Glutamatergic neuron (in vitro differentiated cells): ENCODE data around the gene LRRN2. TPM values are rescaled to one million over a fixed set of nuclear protein-coding genes. Genes with fewer than 3 reads are reported as not detected.

ENCODE experiments used
- DNase-seq: peaks from one replicate; pipeline ENCODE4 v3.0.0; 2022
- H3K27ac Mint-ChIP-seq: one replicate; pipeline ENCODE4 v1.8.0; 2020; ENCODE audit warnings: mild to moderate bottlenecking, mixed read lengths, inconsistent platforms; ENCODE audit not compliant: unreplicated experiment
- H3K27me3 Mint-ChIP-seq: one replicate; pipeline ENCODE4 v1.8.0; 2020; ENCODE audit warnings: mild to moderate bottlenecking, moderate library complexity, mixed read lengths, inconsistent platforms; ENCODE audit not compliant: unreplicated experiment
- H3K36me3 Mint-ChIP-seq: one replicate; pipeline ENCODE4 v1.8.0; 2020; ENCODE audit warnings: mild to moderate bottlenecking, mixed read lengths, inconsistent platforms; ENCODE audit not compliant: unreplicated experiment
- H3K4me1 Mint-ChIP-seq: one replicate; pipeline ENCODE4 v1.8.0; 2020; ENCODE audit warnings: mild to moderate bottlenecking, low read depth, mixed read lengths, inconsistent platforms; ENCODE audit not compliant: unreplicated experiment
- H3K4me3 Mint-ChIP-seq: one replicate; pipeline ENCODE4 v1.8.0; 2020; ENCODE audit warnings: mild to moderate bottlenecking, mixed read lengths, inconsistent platforms; ENCODE audit not compliant: unreplicated experiment
- H3K9me3 Mint-ChIP-seq: one replicate; pipeline ENCODE4 v1.8.0; 2020; ENCODE audit warnings: mild to moderate bottlenecking, moderate library complexity, mixed read lengths, inconsistent platforms; ENCODE audit not compliant: unreplicated experiment
- total RNA-seq: library from RNA; stranded (reverse); fragmentation: NEBNext Ultra II Directional; extraction: Animal tissue kit (Norgen Biotek cat#: 25700); gene quantifications from one replicate; pipeline ENCODE4 v1.2.1, GENCODE V29; 2021; ENCODE audit not compliant: unreplicated experiment
- TF ChIP-seq, protein P1 (sequence below): fragments of 200-600 bp; sonication (generic); IDR thresholded peaks from one replicate; pipeline ENCODE4 v1.5.0; 2021; ENCODE audit not compliant: partially characterized antibody, unreplicated experiment

The LRRN2 gene
- total RNA-seq, 1 donor from 2014 or later, result 6.9 TPM

DNA sequence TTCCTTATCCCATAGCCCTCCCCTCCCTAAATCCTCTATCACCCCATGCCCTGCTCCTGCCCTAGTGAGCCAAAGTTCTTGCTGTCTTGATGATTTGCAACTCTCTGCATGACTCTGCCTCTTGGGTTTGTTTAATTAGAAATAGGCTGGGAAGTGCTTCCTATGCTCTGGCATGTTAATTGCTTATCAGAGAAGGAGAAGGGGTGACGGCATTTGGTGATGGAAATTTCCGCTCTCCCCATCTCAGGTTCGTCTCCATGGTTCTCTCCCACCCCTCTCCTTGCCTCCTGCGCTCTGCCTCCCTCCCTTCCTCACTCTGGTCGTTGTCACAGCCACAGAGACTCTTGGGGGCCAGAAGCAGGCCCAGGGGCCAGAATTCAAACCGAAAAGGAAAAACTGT lies 68.9 kb downstream of the LRRN2 start:
- Mint-ChIP-seq H3K4me3 (no peak overlapping the region), H3K27me3 (peaks cover 4% of the 10 kb centered on the region), H3K36me3 (no peaks in the 10 kb centered on the region), H3K27ac (no peak overlapping the region), H3K9me3 (peaks cover 3% of the 10 kb centered on the region), H3K4me1 (peaks cover 14% of the 10 kb centered on the region)
- DNase-seq, result no peak
- TF ChIP-seq, protein P1, sequence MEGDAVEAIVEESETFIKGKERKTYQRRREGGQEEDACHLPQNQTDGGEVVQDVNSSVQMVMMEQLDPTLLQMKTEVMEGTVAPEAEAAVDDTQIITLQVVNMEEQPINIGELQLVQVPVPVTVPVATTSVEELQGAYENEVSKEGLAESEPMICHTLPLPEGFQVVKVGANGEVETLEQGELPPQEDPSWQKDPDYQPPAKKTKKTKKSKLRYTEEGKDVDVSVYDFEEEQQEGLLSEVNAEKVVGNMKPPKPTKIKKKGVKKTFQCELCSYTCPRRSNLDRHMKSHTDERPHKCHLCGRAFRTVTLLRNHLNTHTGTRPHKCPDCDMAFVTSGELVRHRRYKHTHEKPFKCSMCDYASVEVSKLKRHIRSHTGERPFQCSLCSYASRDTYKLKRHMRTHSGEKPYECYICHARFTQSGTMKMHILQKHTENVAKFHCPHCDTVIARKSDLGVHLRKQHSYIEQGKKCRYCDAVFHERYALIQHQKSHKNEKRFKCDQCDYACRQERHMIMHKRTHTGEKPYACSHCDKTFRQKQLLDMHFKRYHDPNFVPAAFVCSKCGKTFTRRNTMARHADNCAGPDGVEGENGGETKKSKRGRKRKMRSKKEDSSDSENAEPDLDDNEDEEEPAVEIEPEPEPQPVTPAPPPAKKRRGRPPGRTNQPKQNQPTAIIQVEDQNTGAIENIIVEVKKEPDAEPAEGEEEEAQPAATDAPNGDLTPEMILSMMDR, result no peak

DNA sequence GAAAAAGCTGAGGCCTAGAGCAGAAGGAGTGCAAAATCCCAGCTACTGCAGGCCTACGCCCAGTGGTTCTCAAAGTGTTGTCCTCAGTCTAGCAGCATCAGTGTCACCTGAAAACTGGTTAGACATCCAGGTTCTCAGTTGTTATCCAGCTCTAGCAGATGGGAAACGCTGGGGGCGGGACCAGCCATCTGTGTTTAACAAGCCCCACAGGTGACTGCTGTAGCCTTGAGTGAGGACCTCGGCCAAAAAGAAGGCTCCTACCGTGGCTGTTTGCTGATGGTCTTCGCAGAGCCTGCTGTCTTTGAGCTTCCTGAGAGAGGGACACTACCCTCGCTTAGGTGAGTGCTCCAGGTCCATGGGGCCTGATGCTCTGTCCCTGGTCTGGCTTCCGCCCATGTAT lies 69.7 kb downstream of the LRRN2 start:
- Mint-ChIP-seq H3K9me3 (peaks cover 3% of the 10 kb centered on the region), H3K4me1 (peaks cover 14% of the 10 kb centered on the region), H3K4me3 (no peak overlapping the region), H3K27ac (no peak overlapping the region), H3K27me3 (peaks cover 2% of the 10 kb centered on the region), H3K36me3 (no peaks in the 10 kb centered on the region)
- DNase-seq, result no peak
- TF ChIP-seq, protein P1, result no peak

DNA sequence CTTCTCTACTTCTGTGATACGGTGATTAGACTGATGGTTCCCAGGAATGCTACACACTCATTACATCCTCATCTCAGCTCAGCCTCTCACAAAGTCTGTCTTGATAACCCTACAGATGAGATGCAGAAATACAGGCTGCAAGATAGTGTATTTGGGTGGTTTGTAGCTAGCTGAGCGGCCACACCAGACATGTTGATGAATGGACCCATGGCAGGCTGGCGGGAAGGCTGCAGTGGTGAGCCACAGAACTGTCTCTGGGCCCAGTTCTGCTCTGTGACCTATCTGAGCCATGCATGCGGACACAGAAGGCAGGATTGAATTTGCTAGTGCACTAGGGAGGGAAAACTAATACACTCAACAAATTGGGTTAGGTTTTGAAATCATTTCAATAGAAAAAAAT lies 71.9 kb downstream of the LRRN2 start:
- Mint-ChIP-seq H3K4me3 (no peak overlapping the region), H3K36me3 (no peaks in the 10 kb centered on the region), H3K27ac (no peak overlapping the region)

DNA sequence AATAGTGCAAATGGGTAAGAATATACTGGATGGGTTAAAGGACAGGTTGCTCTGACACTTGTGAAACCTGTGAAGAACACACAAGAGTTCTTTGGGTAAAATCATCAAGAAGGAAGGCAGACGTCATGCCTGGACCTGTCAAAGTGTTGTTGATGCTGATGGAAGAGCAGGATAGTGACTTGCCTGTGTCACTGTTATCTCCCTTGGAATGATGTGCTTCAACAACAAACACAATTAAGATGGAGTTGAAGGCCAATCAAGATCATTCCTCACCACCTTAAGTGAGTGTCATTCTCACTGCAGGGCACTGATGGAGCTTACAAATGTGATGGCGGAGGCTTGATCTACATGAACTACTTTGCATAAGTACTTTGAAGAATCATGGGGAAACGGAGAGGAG lies 73.2 kb downstream of the LRRN2 start:
- Mint-ChIP-seq H3K4me1 (peaks cover 20% of the 10 kb centered on the region), H3K27ac (no peak overlapping the region), H3K36me3 (peaks cover 6% of the 10 kb centered on the region), H3K27me3 (no peaks in the 10 kb centered on the region), H3K4me3 (no peak overlapping the region), H3K9me3 (peaks cover 8% of the 10 kb centered on the region)
- TF ChIP-seq, protein P1, result no peak
- DNase-seq, result no peak

More for the DNA sequence above, 71.9 kb downstream of the LRRN2 start:
- no peak for DNase-seq
- H3K9me3 Mint-ChIP-seq, result peaks cover 3% of the 10 kb centered on the region
- peaks cover 2% of the 10 kb centered on the region for H3K27me3 Mint-ChIP-seq
- H3K4me1 Mint-ChIP-seq, result peaks cover 14% of the 10 kb centered on the region
- TF ChIP-seq, protein P1, result no peak

DNA sequence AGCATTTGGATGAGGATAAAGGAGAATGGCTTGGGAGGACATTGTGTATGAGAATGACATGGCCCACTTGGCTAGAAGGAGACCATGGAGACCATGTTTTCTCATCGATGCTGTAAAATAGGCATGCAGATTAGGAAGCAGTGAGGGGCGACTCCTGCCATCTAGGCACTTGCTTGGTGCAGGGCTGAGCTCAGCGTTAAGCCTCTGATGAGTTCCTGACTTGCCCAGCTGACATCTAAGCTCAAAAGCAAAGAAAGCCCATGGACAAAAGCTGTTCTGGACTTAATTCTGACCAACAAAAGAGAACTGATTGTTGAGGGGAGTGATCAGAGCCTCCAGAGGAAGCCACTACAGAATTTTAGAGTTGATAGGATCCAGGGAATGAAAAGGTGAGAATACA lies 74.5 kb downstream of the LRRN2 start:
- no peak overlapping the region for H3K4me3 Mint-ChIP-seq
- peaks cover 6% of the 10 kb centered on the region for H3K36me3 Mint-ChIP-seq
- TF ChIP-seq, protein P1, result no peak
- no peak for DNase-seq
- H3K9me3 Mint-ChIP-seq, result peaks cover 7% of the 10 kb centered on the region
- peaks cover 16% of the 10 kb centered on the region for H3K4me1 Mint-ChIP-seq
- H3K27ac Mint-ChIP-seq, result no peak overlapping the region
- H3K27me3 Mint-ChIP-seq, result no peaks in the 10 kb centered on the region
